Endothelial cell of umbilical vein (primary cell): ENCODE data around the gene RGL4. TPM values are rescaled to one million over a fixed set of nuclear protein-coding genes. Genes with fewer than 3 reads are reported as not detected.

Experiments used
- BruUV-seq: library from RNA; stranded (reverse); fragments of 400-500 nt; replicated peaks from 2 replicates; lab custom pipeline; 2021; lab: Mats Ljungman, UMichigan
- CTCF ChIA-PET: fragments of 300-600, 350-600 bp; sonication (Branson Sonifier 250); formaldehyde crosslinking; loops from one replicate; lab custom pipeline; 2021; ENCODE audit warnings: antibody characterized with exemption, inconsistent platforms; lab: Charles Lee
- POLR2A ChIA-PET: fragments of 300-600, 350-600 bp; sonication (Branson Sonifier 250); formaldehyde crosslinking; loops from one replicate; lab custom pipeline; 2021; ENCODE audit warnings: antibody characterized with exemption, inconsistent platforms; lab: Charles Lee
- DNase-seq: peaks from one replicate; pipeline ENCODE4 v3.0.0-alpha.2; 2011; ENCODE audit warnings: low read depth, low spot score
- FAIRE-seq: peaks from 2 replicates; lab custom pipeline; 2011; peaks lifted over from hg19 to GRCh38; lab: Jason Lieb, UNC
- H2AFZ ChIP-seq: 2 replicates; pipeline ENCODE4 v1.6.0; 2012; ENCODE audit warnings: low read depth, low read length, control low read depth, inconsistent platforms
- H3K27ac ChIP-seq: 2 replicates; pipeline ENCODE4 v1.5.1; 2011; ENCODE audit warnings: low read depth, mild to moderate bottlenecking, control low read depth, low read length, moderate library complexity; ENCODE audit not compliant: insufficient read depth
- H3K27me3 ChIP-seq, 2 experiments: 2 replicates each; pipeline versions ENCODE4 v1.6.0 to v1.6.1; 2011; ENCODE audit warnings: low read length in 2 of 2, mixed read lengths in 1 of 2; ENCODE audit not compliant: control insufficient read depth in 2 of 2, insufficient read depth in 2 of 2
- H3K36me3 ChIP-seq, 2 experiments: 2 replicates in 1 of 2; 3 replicates in 1 of 2; pipeline ENCODE4 v1.5.1; 2011; ENCODE audit warnings: low read length in 2 of 2, mild to moderate bottlenecking in 1 of 2, moderate library complexity in 1 of 2; ENCODE audit not compliant: control insufficient read depth in 2 of 2, insufficient read depth in 2 of 2; ENCODE audit errors: extremely low read depth in 1 of 2
- H3K4me1 ChIP-seq: 3 replicates; pipeline ENCODE4 v1.5.1; 2011; ENCODE audit warnings: mild to moderate bottlenecking, low read length; ENCODE audit not compliant: control insufficient read depth, insufficient read depth; ENCODE audit errors: extremely low read depth
- H3K4me2 ChIP-seq: 2 replicates; pipeline ENCODE4 v1.6.1; 2011; ENCODE audit warnings: low read length, control low read depth, mixed read lengths; ENCODE audit not compliant: insufficient read depth
- H3K4me3 ChIP-seq, 3 experiments: fragments of 200-600 bp in 1 of 3; sonication (generic), shearing (Covaris generic) in 1 of 3; replicated peaks in 1 of 3; 2 replicates each; pipeline ENCODE4 v1.5.1; 2011 to 2016; ENCODE audit warnings: control low read depth in 3 of 3, low read length in 3 of 3, mild to moderate bottlenecking in 2 of 3, inconsistent platforms in 1 of 3, low read depth in 1 of 3, moderate library complexity in 1 of 3; ENCODE audit not compliant: insufficient read depth in 1 of 3
- H3K79me2 ChIP-seq: 2 replicates; pipeline ENCODE4 v1.6.0; 2012; ENCODE audit warnings: low read length, inconsistent platforms; ENCODE audit not compliant: control insufficient read depth, insufficient read depth
- H3K9ac ChIP-seq: replicated peaks from 2 replicates; pipeline ENCODE3; 2011; ENCODE audit warnings: low read length, control low read depth; ENCODE audit not compliant: insufficient read depth; ENCODE audit errors: extremely low read depth
- H3K9me1 ChIP-seq: replicated peaks from 3 replicates; pipeline ENCODE4 v1.6.0; 2011; ENCODE audit warnings: mild to moderate bottlenecking, low read length; ENCODE audit not compliant: control insufficient read depth, insufficient read depth; ENCODE audit errors: extremely low read depth
- H3K9me3 ChIP-seq: replicated peaks from 2 replicates; pipeline ENCODE4 v1.5.1; 2012; ENCODE audit warnings: low read length, inconsistent platforms; ENCODE audit not compliant: control insufficient read depth, insufficient read depth
- H4K20me1 ChIP-seq: replicated peaks from 2 replicates; pipeline ENCODE3; 2011; ENCODE audit warnings: mild to moderate bottlenecking, low read length; ENCODE audit not compliant: control insufficient read depth, insufficient read depth; ENCODE audit errors: extremely low read depth
- EZH2 ChIP-seq: IDR thresholded peaks from 2 replicates; pipeline ENCODE4 v1.6.1; 2012; ENCODE audit warnings: borderline replicate concordance, low read depth, mild to moderate bottlenecking, moderate library complexity, low read length, inconsistent platforms; ENCODE audit not compliant: severe bottlenecking
- FOS ChIP-seq: IDR thresholded peaks from 2 replicates; pipeline ENCODE4 v1.6.1; 2011; ENCODE audit warnings: mild to moderate bottlenecking, low read length, moderate library complexity, borderline replicate concordance; ENCODE audit not compliant: insufficient read depth
- GATA2 ChIP-seq: IDR thresholded peaks from 2 replicates; pipeline ENCODE4 v1.7.0; 2011; ENCODE audit warnings: low read depth, mild to moderate bottlenecking, moderate library complexity, mixed read lengths, low read length; ENCODE audit not compliant: insufficient read length, insufficient read depth
- JUN ChIP-seq: IDR thresholded peaks from 2 replicates; pipeline ENCODE4 v1.6.1; 2011; ENCODE audit warnings: borderline replicate concordance, low read depth; ENCODE audit not compliant: insufficient read length, insufficient read depth
- MYC ChIP-seq: IDR thresholded peaks from one replicate; pipeline ENCODE4 v1.6.1; 2011; ENCODE audit warnings: mild to moderate bottlenecking, low read depth, low read length
- POLR2A ChIP-seq: IDR thresholded peaks from 2 replicates; pipeline ENCODE4 v1.6.1; 2012; ENCODE audit warnings: low read depth, mild to moderate bottlenecking, control low read depth, low read length
- POLR2AphosphoS5 ChIP-seq: IDR thresholded peaks from 2 replicates; pipeline ENCODE4 v1.6.1; 2012; ENCODE audit warnings: low read depth, mild to moderate bottlenecking, control low read depth, low read length, moderate library complexity; ENCODE audit not compliant: insufficient read depth
- dilution Hi-C: fragments of 300-500 bp; cut with MboI; formaldehyde crosslinking; loops from one replicate; pipeline ENCODE4 v1.15.0; 2019; ENCODE audit warnings: low sequenced_read_pairs; ENCODE audit not compliant: extremely low pct_ligation_motif_present
- intact Hi-C: fragments of 100-400 bp; cut with micrococcal nuclease; formaldehyde crosslinking; loops from one replicate; pipeline ENCODE4 v1.10.0; 2022
- polyA plus RNA-seq, 4 experiments: library from polyadenylated mRNA; depleted of rRNA in 3 of 4; stranded (reverse) in 3 of 4; unstranded in 1 of 4; fragments of >200 nt; gene quantifications; 2 replicates each; pipeline versions ENCODE4 v1.2.1 to v1.2.3, GENCODE V29; 2011 to 2012; ENCODE audit warnings: missing spikeins in 1 of 4
- total RNA-seq: library from RNA; stranded (reverse); gene quantifications from 2 replicates; pipeline ENCODE4 v1.2.3, GENCODE V29; 2021
- TF ChIP-seq, protein P1 (sequence below), 2 donors: IDR thresholded peaks; 1 replicate in 1 of 2; 2 replicates in 1 of 2; pipeline ENCODE4 v1.5.1; 2011; ENCODE audit warnings: low read length in 2 of 2, mild to moderate bottlenecking in 2 of 2, moderate library complexity in 2 of 2, control low read depth in 1 of 2, inconsistent platforms in 1 of 2, low read depth in 1 of 2; ENCODE audit not compliant: insufficient read depth in 1 of 2; ENCODE audit errors: extremely low read depth in 1 of 2
- TF ChIP-seq, protein P2 (sequence below): IDR thresholded peaks from 2 replicates; pipeline ENCODE4 v1.6.1; 2011; ENCODE audit not compliant: insufficient read depth, insufficient read length

Gene RGL4
- total and polyA plus RNA-seq, 2 donors (not counting 3 experiments of a cell fraction or from before 2014, with no cell fraction given), result not detected

DNA sequence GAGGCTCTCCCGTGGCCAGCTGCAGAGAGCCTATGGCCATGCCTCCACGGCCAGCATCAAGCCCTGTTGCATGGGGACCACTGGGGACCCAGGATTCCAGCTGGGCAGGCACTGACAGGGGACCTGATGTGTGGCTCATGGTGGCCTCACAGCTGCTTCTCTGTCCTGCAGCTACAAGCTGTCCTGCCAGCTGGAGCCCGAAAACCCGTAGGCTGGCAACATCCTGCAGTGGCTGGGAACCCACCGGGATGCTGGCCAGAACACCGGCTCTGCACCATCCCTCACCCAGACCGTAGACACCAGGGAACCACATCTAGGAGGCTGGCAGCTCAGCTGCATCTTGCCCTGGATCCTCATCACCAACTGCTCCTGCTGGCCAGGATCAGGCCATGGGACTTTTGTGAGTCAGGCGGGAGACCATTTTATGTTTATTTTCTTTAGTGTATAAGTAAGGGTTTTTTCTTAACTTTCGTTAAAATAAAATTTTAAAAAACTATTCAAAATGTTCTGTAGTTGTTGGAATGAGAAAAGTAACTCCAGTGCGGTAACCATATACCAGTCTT, 7.9 kb downstream of the RGL4 start:
- peaks cover 14% of the 10 kb centered on the region for H3K79me2 ChIP-seq
- no peak for DNase-seq
- no peak overlapping the region for H3K4me2 ChIP-seq
- no peaks in the 10 kb centered on the region for H4K20me1 ChIP-seq
- no peak overlapping the region for H2AFZ ChIP-seq
- dilution Hi-C loops, result no loop called here
- CTCF ChIA-PET, result interaction anchor here (1.4 kb wide), 1 partner anchor 151 kb away, joined by 4 read pairs; no protein-coding TSS in a partner anchor
- TF ChIP-seq, protein P1, sequence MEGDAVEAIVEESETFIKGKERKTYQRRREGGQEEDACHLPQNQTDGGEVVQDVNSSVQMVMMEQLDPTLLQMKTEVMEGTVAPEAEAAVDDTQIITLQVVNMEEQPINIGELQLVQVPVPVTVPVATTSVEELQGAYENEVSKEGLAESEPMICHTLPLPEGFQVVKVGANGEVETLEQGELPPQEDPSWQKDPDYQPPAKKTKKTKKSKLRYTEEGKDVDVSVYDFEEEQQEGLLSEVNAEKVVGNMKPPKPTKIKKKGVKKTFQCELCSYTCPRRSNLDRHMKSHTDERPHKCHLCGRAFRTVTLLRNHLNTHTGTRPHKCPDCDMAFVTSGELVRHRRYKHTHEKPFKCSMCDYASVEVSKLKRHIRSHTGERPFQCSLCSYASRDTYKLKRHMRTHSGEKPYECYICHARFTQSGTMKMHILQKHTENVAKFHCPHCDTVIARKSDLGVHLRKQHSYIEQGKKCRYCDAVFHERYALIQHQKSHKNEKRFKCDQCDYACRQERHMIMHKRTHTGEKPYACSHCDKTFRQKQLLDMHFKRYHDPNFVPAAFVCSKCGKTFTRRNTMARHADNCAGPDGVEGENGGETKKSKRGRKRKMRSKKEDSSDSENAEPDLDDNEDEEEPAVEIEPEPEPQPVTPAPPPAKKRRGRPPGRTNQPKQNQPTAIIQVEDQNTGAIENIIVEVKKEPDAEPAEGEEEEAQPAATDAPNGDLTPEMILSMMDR (IDR thresholded peaks at IDR 0.05; ENCODE audit: extremely low read depth in 1 of 2, insufficient read depth in 1 of 2, low read depth in 1 of 2, low read length in 2 of 2), result no peak
- TF ChIP-seq MYC (no peak), EZH2 (no peak), FOS (no peak), GATA2 (no peak), JUN (no peak), POLR2AphosphoS5 (no peak), POLR2A (no peak)
- TF ChIP-seq, protein P2, sequence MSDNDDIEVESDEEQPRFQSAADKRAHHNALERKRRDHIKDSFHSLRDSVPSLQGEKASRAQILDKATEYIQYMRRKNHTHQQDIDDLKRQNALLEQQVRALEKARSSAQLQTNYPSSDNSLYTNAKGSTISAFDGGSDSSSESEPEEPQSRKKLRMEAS, result no peak
- BruUV-seq, result no TSS peak
- H3K4me1 ChIP-seq, result no peaks in the 10 kb centered on the region
- peaks cover 10 to 19% of the 10 kb centered on the region in 2 experiments for H3K36me3 ChIP-seq
- POLR2A ChIA-PET, result no interaction called here
- intact Hi-C loops, result no loop called here
- no peak overlapping the region for H3K9ac ChIP-seq
- no peak overlapping the region for H3K4me3 ChIP-seq
- no peaks in the 10 kb centered on the region for H3K9me3 ChIP-seq
- FAIRE-seq, result no peak
- no peaks in the 10 kb centered on the region for H3K27me3 ChIP-seq
- no peak overlapping the region for H3K27ac ChIP-seq
- no peaks in the 10 kb centered on the region for H3K9me1 ChIP-seq
